GM10248 (cell line): ENCODE measurements around the gene CEACAM8.
"Not testable (repeated sequence)": the region's sequence is repeated elsewhere in the genome, so short reads cannot be mapped to it uniquely, and the experiment has no call there.

Experiments
- CTCF ChIA-PET: fragments of 300-600 bp; sonication (Branson Sonifier 250); formaldehyde crosslinking; extraction: SDS; loops from one replicate; lab custom pipeline; 2021; ENCODE audit warnings: antibody characterized with exemption; lab: Yijun Ruan, JAX
- POLR2A ChIA-PET: fragments of 350-650 bp; sonication (Branson Sonifier 250); formaldehyde crosslinking; extraction: SDS; loops from one replicate; lab custom pipeline; 2020; ENCODE audit warnings: antibody characterized with exemption; lab: Yijun Ruan, JAX
- DNase-seq: peaks from one replicate; pipeline ENCODE4 v3.0.0; 2012; ENCODE audit errors: extremely low spot score
- CTCF ChIP-seq: IDR thresholded peaks from 2 replicates; pipeline ENCODE4 v1.5.1; 2012; ENCODE audit warnings: mild to moderate bottlenecking, low read depth; ENCODE audit errors: extremely low read depth, missing control alignments, control extremely low read depth

CEACAM8 gene

GRCh38 chr19:42594617-42595489, at the start of gene CEACAM8:
Gene CEACAM8, minus strand, starts transcription at chr19:42594924. Its CDS starts 96 bp downstream, at chr19:42594828.
- ChIA-PET CTCF (interaction anchor here (1.0 to 3.2 kb wide), 7 partner anchors 10 to 40 kb away, joined by 3 to 21 read pairs (median 11); no protein-coding TSS in a partner anchor), POLR2A (no interaction called here)
- DNase-seq = no peak
- no peak for TF ChIP-seq CTCF

- POLR2A ChIA-PET, CTCF ChIA-PET, DNase-seq: not testable (repeated sequence)
Measured at GRCh38 chr19:42639324-42640092, 44.8 kb upstream of the CEACAM8 start.

GRCh38 chr19:42635233-42635539, 40.5 kb upstream of the CEACAM8 start:
- no peak for TF ChIP-seq CTCF
- CTCF ChIA-PET = interaction anchor here (0.8 to 2.0 kb wide), 17 partner anchors 9 to 250 kb away, joined by 3 to 12 read pairs (median 5); no protein-coding TSS in a partner anchor

GRCh38 chr19:42634409-42635232, 39.9 kb upstream of the CEACAM8 start:
- ChIA-PET POLR2A (no interaction called here), CTCF (interaction anchor here (0.8 to 2.0 kb wide), 18 partner anchors 9 to 251 kb away, joined by 3 to 12 read pairs (median 5); no protein-coding TSS in a partner anchor)
- TF ChIP-seq CTCF = peak; percentile 78
- DNase-seq = peak; percentile 42

More at GRCh38 chr19:42635233-42635539, 40.5 kb upstream of the CEACAM8 start:
- POLR2A ChIA-PET = no interaction called here
- no peak for DNase-seq

GRCh38 chr19:42629191-42629590, 34.5 kb upstream of the CEACAM8 start:
- CTCF ChIA-PET = interaction anchor here (1.7 kb wide), 1 partner anchor 33 kb away, joined by 13 read pairs; no protein-coding TSS in a partner anchor
- POLR2A ChIA-PET = interaction anchor here (0.6 kb wide), 1 partner anchor 527 kb away, joined by 3 read pairs; no protein-coding TSS in a partner anchor
- no peak for DNase-seq
- no peak for TF ChIP-seq CTCF

GRCh38 chr19:42628411-42629140, 33.9 kb upstream of the CEACAM8 start:
- ChIA-PET POLR2A (interaction anchor here (0.6 kb wide), 1 partner anchor 526 kb away, joined by 3 read pairs; no protein-coding TSS in a partner anchor), CTCF (interaction anchor here (1.7 kb wide), 2 partner anchors 21 to 32 kb away, joined by 4 to 13 read pairs; no protein-coding TSS in a partner anchor)
- TF ChIP-seq CTCF = no peak

More at GRCh38 chr19:42628411-42629140, 33.9 kb upstream of the CEACAM8 start:
- DNase-seq = no peak
